ENCODE data around the gene PHACTR1.

Gene PHACTR1

DNA sequence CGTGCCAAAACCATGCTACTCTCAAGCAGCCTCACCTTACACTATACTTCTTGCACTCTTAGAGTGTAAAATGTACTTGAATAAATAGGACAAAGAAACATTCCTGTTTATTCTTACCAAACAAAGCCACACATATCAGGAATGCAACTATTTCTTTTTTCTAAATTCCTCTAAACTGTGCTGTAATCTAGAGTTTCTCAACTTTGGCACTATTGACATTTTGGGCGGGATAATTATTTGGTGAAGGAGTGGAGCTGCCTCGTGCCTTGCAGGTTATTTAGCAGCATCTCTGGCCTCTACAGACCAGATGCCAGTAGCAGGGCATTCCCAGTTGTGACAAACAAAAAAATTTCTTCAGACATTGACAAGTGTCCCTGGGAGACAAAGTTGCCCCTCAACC, 86.9 kb downstream of the PHACTR1 start:
- no peak for DNase-seq

- no peak for DNase-seq
Measured at GRCh38 chr6:12804952-12805645, 88.5 kb downstream of the PHACTR1 start.

GRCh38 chr6:12806136-12806535, 89.6 kb downstream of the PHACTR1 start:
- no peak for DNase-seq

GRCh38 chr6:12806796-12807195, 90.2 kb downstream of the PHACTR1 start:
- DNase-seq, result no peak

GRCh38 chr6:12811519-12811918, 95.0 kb downstream of the PHACTR1 start:
- no peak for DNase-seq

DNA sequence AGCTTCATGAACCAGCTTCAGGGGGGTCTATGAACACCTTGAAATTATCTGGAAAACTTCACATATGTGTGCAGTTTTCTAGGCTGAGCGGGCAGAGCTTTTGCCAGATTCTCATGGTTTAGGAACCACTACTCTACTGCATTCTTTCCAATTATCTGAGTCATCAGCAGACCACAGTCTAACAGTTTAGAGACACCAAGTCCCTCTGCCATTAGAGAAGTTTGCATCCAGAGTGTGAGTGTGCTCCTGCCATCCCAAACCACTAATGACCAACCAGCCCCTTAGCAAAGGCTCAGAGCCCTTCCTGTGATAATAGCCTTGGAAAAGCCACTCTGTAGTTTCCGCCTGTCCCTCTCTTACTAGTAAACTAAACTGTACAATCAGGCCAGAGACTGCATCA, 96.8 kb downstream of the PHACTR1 start:
- no peak for DNase-seq

DNA sequence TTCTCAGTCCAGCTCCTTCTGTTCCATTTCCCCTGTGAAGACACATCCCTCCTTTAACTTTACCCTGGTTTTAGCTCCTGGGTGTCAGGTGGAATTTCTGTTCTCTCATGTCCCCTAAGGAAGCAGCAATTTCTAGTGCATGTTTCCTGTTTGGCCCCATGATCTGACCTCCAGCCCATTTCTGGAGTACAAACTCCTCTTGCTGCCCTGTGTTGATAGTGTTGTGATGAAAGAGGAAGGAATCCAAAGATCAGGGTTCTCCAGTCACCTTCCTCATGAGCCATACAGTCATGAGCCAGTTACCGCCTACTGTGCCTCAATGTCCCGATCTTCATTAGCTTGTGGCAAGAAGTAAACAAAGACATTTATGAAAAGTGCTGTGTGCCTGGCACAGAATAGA, 97.4 kb downstream of the PHACTR1 start:
- DNase-seq, result no peak

DNA sequence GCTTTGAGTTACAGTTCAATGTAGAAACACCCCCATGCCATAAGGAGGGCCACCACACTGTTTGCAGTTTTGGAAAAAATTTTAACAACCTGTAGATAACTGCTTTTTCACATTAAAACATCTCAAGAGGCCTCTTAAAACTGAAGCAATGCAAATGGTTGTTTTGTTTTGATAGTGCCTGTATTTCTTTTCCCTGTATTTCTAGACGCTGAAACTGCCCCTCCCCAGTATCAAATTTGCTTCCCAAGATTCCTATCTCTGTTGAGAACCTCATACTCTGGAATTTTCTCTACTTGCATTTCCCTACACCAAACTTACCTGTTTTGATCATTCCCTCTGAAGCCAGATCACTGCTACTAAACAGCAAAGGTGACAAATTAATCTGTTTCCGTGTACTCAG, 98.5 kb downstream of the PHACTR1 start:
- DNase-seq, result no peak

GRCh38 chr6:12815884-12816600, 99.5 kb downstream of the PHACTR1 start:
- no peak for DNase-seq

GRCh38 chr6:12818324-12818723, 101.8 kb downstream of the PHACTR1 start:
- DNase-seq, result no peak

- DNase-seq, result no peak
Measured at GRCh38 chr6:12823847-12824246, 107.3 kb downstream of the PHACTR1 start.

DNA sequence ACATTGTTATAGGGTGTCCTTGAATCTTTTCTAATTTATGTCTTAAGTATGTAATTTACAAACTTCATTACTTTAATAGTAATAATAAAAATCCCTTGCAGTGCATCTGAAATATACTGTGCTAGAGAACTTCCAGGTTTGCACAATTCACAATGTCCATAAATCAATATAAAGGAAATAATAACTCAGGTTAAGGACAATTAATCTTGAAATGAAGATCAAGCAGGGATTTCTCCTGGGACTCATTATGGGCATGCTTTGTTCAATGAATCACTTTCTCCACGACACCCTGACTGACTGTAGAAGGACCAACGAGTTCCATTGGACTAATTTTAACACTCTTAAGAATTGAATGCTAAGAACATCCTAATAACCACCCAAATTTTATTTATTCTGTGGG, 110.0 kb downstream of the PHACTR1 start:
- DNase-seq, result no peak

GRCh38 chr6:12827921-12828320, 111.4 kb downstream of the PHACTR1 start:
- no peak for DNase-seq

DNA sequence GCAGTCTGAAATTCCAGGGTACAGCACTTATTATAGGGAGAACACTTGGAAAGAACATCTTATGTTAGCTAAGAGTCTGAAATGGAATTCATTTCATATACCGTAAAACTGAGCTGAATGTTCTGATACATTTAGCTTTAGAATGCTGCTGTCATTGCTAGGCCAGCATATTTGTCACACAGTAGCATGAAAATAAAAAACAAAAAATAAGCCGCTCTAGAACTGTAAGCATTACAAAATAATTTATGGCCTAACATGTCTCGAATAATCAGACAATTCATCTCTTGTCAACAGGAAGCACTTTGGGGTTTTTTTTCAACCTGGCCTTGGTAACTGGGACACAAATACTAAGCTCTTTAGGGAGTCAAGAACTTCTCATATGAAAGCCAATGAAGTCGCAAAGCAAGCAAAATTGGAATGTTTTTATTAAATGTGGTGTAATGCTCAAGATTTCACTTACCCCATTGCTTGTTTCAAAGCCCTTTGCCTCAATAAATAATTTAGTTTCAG, 115.7 kb downstream of the PHACTR1 start:
- no peak for DNase-seq

DNA sequence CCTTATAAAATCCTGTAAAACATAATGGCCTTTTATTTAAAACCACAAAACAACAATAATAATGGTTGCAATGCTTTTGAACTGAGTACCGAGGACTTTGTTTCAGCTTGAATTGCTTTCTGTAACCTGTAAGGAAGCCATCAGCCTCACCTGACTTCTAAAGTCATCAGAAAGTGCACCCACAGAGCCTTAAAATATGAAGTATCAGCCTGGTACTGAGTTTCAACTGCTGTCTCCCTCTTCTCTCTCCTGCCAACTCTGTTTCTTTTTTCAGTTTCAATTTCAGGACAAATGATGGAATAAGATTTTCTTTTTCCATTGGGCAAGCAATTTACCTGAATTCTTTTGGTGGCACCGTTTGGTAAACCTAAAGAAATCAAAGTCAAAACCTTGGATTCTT, 119.4 kb downstream of the PHACTR1 start:
- no peak for DNase-seq

DNA sequence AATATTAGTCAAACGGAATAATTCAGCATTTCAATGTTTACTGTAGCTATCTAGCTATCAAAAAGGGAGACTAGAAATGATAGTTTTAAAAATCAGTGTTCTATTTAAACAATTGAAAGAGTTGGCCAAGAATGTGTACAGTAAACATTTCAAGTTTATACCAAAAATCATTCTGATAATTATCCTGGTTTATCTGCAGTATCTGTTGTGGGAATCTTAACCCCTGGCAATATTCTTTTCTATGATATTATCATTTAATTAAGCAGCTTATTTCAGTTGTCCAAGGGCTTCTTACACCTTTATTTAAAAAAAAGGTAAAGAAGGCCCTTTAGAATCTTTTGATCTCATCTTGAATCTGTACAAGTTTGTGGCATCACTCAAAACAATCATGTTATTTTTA, 125.1 kb downstream of the PHACTR1 start:
- no peak for DNase-seq

DNA sequence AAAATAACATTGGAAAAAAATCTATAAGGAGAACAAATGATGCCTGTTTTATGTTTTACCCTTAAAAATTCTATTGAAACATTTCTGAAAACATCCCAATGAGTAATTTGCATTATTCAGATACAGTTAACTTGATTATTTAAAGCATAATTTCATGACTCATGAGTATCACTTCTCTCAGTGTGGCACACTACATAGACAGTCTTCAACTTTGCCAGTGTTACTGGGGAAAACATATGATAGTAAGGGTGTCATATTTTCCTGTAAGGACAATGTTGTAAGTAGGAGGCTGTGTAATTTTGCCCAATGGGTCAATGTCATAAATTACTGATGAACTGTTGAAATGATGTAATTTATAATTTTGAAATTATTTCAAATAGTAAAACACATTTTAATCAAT, 125.5 kb downstream of the PHACTR1 start:
- DNase-seq, result no peak

DNA sequence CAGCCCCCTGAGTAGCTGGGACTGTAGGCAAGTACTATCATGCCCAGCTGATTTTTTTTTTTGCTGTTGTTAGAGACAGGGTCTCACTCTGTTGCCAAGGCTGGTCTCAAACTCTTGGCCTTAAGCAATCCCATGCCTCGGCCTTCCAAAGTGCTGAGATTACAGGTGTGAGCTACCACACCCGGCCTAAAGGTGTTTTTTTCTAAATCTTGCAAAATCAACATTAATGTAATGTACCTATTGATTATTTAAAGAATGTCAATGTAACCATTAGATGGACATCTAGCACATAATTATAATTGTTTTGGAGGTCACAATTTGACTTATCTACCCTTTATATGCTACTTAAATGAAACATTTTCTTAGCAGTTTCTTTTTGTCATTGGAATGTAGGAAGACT, 126.1 kb downstream of the PHACTR1 start:
- DNase-seq, result no peak

- no peak for DNase-seq
Measured at GRCh38 chr6:12844284-12845223, 128.0 kb downstream of the PHACTR1 start.

GRCh38 chr6:12845224-12846004, 128.8 kb downstream of the PHACTR1 start:
- DNase-seq, result no peak

- no peak for DNase-seq
Measured at GRCh38 chr6:12848964-12849808, 132.6 kb downstream of the PHACTR1 start.

DNA sequence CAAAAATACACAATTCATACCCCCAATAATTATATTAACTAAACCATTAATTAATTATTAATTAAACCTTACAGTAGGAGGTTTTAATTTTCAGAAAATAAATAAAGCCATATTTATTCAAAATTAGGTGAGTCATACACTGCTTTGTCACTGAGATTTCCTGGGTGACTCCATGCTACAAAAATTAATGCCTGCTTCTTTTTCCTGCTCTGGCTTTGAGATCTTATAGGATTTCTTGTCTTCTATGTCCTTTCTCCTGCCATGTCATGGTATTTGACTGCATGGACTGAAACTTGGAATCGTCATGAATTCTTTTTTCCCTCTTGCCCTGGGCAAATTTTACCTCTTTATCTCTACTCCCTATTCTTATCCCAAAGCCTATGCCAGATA, 133.2 kb downstream of the PHACTR1 start:
- DNase-seq, result no peak

All from GOT3 (cell line).